K562 (cell line): ENCODE data around the gene STOX2. TPM values are rescaled to one million over a fixed set of nuclear protein-coding genes. Genes with fewer than 3 reads are reported as not detected.

Experiments
- ATAC-seq: fragments of 200-7000 bp; cut with Tn5 transposase; 3 replicates; pipeline ENCODE4 v1.9.1; 2020; ENCODE audit warnings: moderate library complexity
- BruUV-seq: library from RNA; stranded (reverse); fragments of 400-500 nt; replicated peaks from 2 replicates; lab custom pipeline; 2021; lab: Mats Ljungman, UMichigan
- CTCF ChIA-PET: fragments of 300-600 bp; formaldehyde crosslinking; extraction: SDS; loops from one replicate; lab custom pipeline; 2021; ENCODE audit warnings: low intra/inter-chr PET ratio; lab: Yijun Ruan, JAX
- POLR2A ChIA-PET: fragments of 300-600, 350-650 bp; sonication (Branson Sonifier 250); formaldehyde crosslinking; extraction: SDS; loops from one replicate; lab custom pipeline; 2021; ENCODE audit warnings: antibody characterized with exemption, inconsistent platforms; lab: Yijun Ruan, JAX
- DNase-seq, 4 experiments: peaks; one replicate each; pipeline versions ENCODE4 v3.0.0 to v3.0.0-alpha.2; 2011 to 2018; ENCODE audit warnings: low spot score in 3 of 4, mixed read lengths in 3 of 4; ENCODE audit errors: extremely low read depth in 1 of 4
- FAIRE-seq: peaks from 2 replicates; lab custom pipeline; 2011; peaks lifted over from hg19 to GRCh38; lab: Jason Lieb, UNC
- H2AFZ ChIP-seq: 2 replicates; pipeline ENCODE4 v1.6.0; 2011; ENCODE audit warnings: low read depth, low read length, control low read depth, inconsistent platforms
- H3K27ac ChIP-seq: fragments of 200-600 bp; 3 replicates; pipeline ENCODE4 v1.8.0; 2011; ENCODE audit warnings: low read depth, mild to moderate bottlenecking, control low read depth, inconsistent platforms, low read length, moderate library complexity, mixed read lengths; ENCODE audit errors: extremely low read depth
- H3K27me3 ChIP-seq, 2 experiments: fragments of 300-600 bp in 1 of 2; 2 replicates in 1 of 2; 3 replicates in 1 of 2; pipeline versions ENCODE4 v1.6.0 to v1.8.0; 2011; ENCODE audit warnings: inconsistent platforms in 2 of 2, low read length in 2 of 2, mild to moderate bottlenecking in 1 of 2, mixed read lengths in 1 of 2, moderate library complexity in 1 of 2; ENCODE audit not compliant: control insufficient read depth in 2 of 2, insufficient read depth in 2 of 2
- H3K36me3 ChIP-seq: fragments of 300-600 bp; 3 replicates; pipeline ENCODE4 v1.8.0; 2011; ENCODE audit warnings: mild to moderate bottlenecking, low read length, inconsistent platforms; ENCODE audit not compliant: control insufficient read depth, insufficient read depth
- H3K4me1 ChIP-seq, 2 experiments: fragments of 200-600 bp in 1 of 2; replicated peaks in 1 of 2; 2 replicates in 1 of 2; 3 replicates in 1 of 2; pipeline versions ENCODE4 v1.5.1 to v1.8.0; 2011; ENCODE audit warnings: inconsistent platforms in 2 of 2, low read length in 2 of 2, mild to moderate bottlenecking in 1 of 2, mixed read lengths in 1 of 2, moderate library complexity in 1 of 2; ENCODE audit not compliant: control insufficient read depth in 2 of 2, insufficient read depth in 2 of 2
- H3K4me2 ChIP-seq: 2 replicates; pipeline ENCODE4 v1.6.1; 2011; ENCODE audit warnings: low read length, control low read depth, inconsistent platforms, mixed read lengths; ENCODE audit not compliant: insufficient read depth
- H3K4me3 ChIP-seq: fragments of 200-600 bp; sonication (generic), shearing (Covaris generic); 2 replicates; pipeline ENCODE4 v1.5.1; 2016; ENCODE audit warnings: control low read depth, inconsistent platforms
- H3K79me2 ChIP-seq: fragments of 200-600 bp; 3 replicates; pipeline ENCODE4 v1.8.0; 2011; ENCODE audit warnings: low read length, inconsistent platforms; ENCODE audit not compliant: control insufficient read depth, insufficient read depth
- H3K9ac ChIP-seq, 2 experiments: 2 replicates each; pipeline versions ENCODE4 v1.6.0 to v1.6.1; 2011; ENCODE audit warnings: low read depth in 2 of 2, low read length in 2 of 2, control low read depth in 1 of 2, inconsistent platforms in 1 of 2, mild to moderate bottlenecking in 1 of 2, mixed read lengths in 1 of 2; ENCODE audit not compliant: insufficient read depth in 1 of 2
- H3K9me1 ChIP-seq: one replicate; pipeline ENCODE4 v1.6.0; 2011; ENCODE audit warnings: inconsistent platforms, mild to moderate bottlenecking, low read length, moderate library complexity; ENCODE audit not compliant: control insufficient read depth, insufficient read depth
- H3K9me3 ChIP-seq: replicated peaks from 2 replicates; pipeline ENCODE4 v1.5.1; 2011; ENCODE audit warnings: low read depth, low read length, inconsistent platforms; ENCODE audit not compliant: control insufficient read depth, insufficient read depth
- H4K20me1 ChIP-seq: replicated peaks from 2 replicates; pipeline ENCODE4 v1.6.1; 2011; ENCODE audit warnings: low read length, inconsistent platforms, mixed read lengths; ENCODE audit not compliant: control insufficient read depth, insufficient read depth
- ETV6 ChIP-seq, 3 experiments: fragments of 150-350 bp in 1 of 3; sonication (generic) in 1 of 3; formaldehyde crosslinking in 1 of 3; IDR thresholded peaks; 2 replicates each; pipeline versions ENCODE4 v1.6.1 to v1.8.0; 2014 to 2022; ENCODE audit warnings: borderline replicate concordance in 2 of 3, low read depth in 2 of 3, antibody characterized with exemption in 1 of 3, low read length in 1 of 3, mild to moderate bottlenecking in 1 of 3, missing genetic modification reagents in 1 of 3
- MCM2 ChIP-seq: fragments of 450-650 bp; IDR thresholded peaks from 2 replicates; pipeline ENCODE4 v1.6.1; 2017; ENCODE audit warnings: low read depth, mild to moderate bottlenecking
- RBM17 ChIP-seq: fragments of 200-400 bp; formaldehyde crosslinking; IDR thresholded peaks from 2 replicates; pipeline ENCODE4 v1.6.1; 2017; ENCODE audit warnings: low read depth, mild to moderate bottlenecking, low read length, borderline replicate concordance
- SREBF1 ChIP-seq: fragments of 150-350 bp; IDR thresholded peaks from 2 replicates; pipeline ENCODE4 v1.6.1; 2014; ENCODE audit warnings: antibody characterized with exemption, low read depth, low read length, borderline replicate concordance
- TEAD2 ChIP-seq: fragments of 450-650 bp; IDR thresholded peaks from 2 replicates; pipeline ENCODE4 v1.6.1; 2016; ENCODE audit warnings: missing genetic modification characterization, control low read depth, missing compliant biosample characterization
- UBTF ChIP-seq, 2 experiments: IDR thresholded peaks; 2 replicates each; pipeline ENCODE4 v1.6.1; 2012; ENCODE audit warnings: improper control_type of control experiment in 2 of 2, low read depth in 2 of 2, low read length in 2 of 2, borderline replicate concordance in 1 of 2
- ZNF121 ChIP-seq: sonication (generic); formaldehyde crosslinking; conservative IDR thresholded peaks from 2 replicates; pipeline ENCODE4 v1.8.0; 2022; ENCODE audit warnings: missing genetic modification reagents
- ZNF316 ChIP-seq: fragments of 450-650 bp; IDR thresholded peaks from 2 replicates; pipeline ENCODE4 v1.6.1; 2016
- ZNF764 ChIP-seq: fragments of 250-450 bp; sonication (Bioruptor Pico); IDR thresholded peaks from 2 replicates; pipeline ENCODE4 v1.4.0; 2020; ENCODE audit warnings: low read depth, mild to moderate bottlenecking, moderate library complexity
- WGBS: fragments of 100-300 bp; shearing (Covaris generic); methylation state at CpG from one replicate; pipeline ENCODE4 v1.1.6; 2016; ENCODE audit warnings: low coverage, mixed read lengths; ENCODE audit not compliant: insufficient coverage; ENCODE audit errors: missing lambda C conversion rate; 5-methylcytosine and 5-hydroxymethylcytosine counted together
- in situ Hi-C: fragments of 300-500 bp; cut with MboI; formaldehyde crosslinking; loops from 4 replicates; pipeline ENCODE4 v1.15.0; 2018; ENCODE audit warnings: inconsistent platforms, mixed read lengths
- intact Hi-C: fragments of 100-400 bp; cut with micrococcal nuclease; formaldehyde crosslinking; loops from 2 replicates; pipeline ENCODE4 v1.14.2; 2022
- polyA plus RNA-seq, 8 experiments: library from polyadenylated mRNA; depleted of rRNA in 4 of 8; stranded (reverse) in 5 of 8; unstranded in 3 of 8; fragments of >200 nt; fragmentation: Nextera tagmentation in 2 of 8; fragmentation: Illumina TruSeq in 1 of 8; extraction: Ambion mirVana in 2 of 8; extraction: Trizol in 1 of 8; gene quantifications; 2 replicates each; pipeline versions ENCODE4 v1.2.1 to v1.2.3, GENCODE V29; 2011 to 2014; ENCODE audit warnings: inconsistent platforms in 1 of 8, missing spikeins in 1 of 8
- total RNA-seq, 7 experiments: library from RNA; depleted of rRNA in 6 of 7; stranded (reverse); fragments of >200 nt in 6 of 7; fragmentation: Illumina TruSeq in 2 of 7; extraction: Trizol in 2 of 7; gene quantifications; 2 replicates each; pipeline versions ENCODE4 v1.2.1 to v1.2.3, GENCODE V29; 2011 to 2021; ENCODE audit warnings: low replicate concordance in 1 of 7

The STOX2 gene
- total and polyA plus RNA-seq, 9 of the 15 experiments (the other 6 are each of a cell fraction or from before 2014, with no cell fraction given): not detected

GRCh38 chr4:184058026-184058425 lies 152.9 kb downstream of the STOX2 start:
- TF ChIP-seq ZNF316 (no peak), SREBF1 (no peak), RBM17 (no peak), ZNF121 (CRISPR knock-in tag) (no peak), TEAD2 (tag) (no peak), UBTF (IDR thresholded peaks at IDR 0.05; ENCODE audit: borderline replicate concordance in 1 of 2, low read depth in 2 of 2, low read length in 2 of 2) (no peak), ETV6 (IDR thresholded peaks at IDR 0.05; ENCODE audit: borderline replicate concordance in 1 of 2, low read depth in 2 of 2, low read length in 1 of 2) (no peak), ETV6 (CRISPR knock-in tag; IDR thresholded peaks at IDR 0.05; ENCODE audit: borderline replicate concordance) (no peak), ZNF764 (no peak), MCM2 (no peak)
- Histone ChIP-seq H3K9me1 (no peaks in the 10 kb centered on the region), H2AFZ (no peak overlapping the region), H3K4me3 (no peak overlapping the region), H3K36me3 (no peaks in the 10 kb centered on the region), H3K79me2 (no peaks in the 10 kb centered on the region), H3K27ac (no peak overlapping the region), H3K9me3 (no peaks in the 10 kb centered on the region), H4K20me1 (no peaks in the 10 kb centered on the region), H3K4me1 (no peaks in the 10 kb centered on the region), H3K9ac (no peak overlapping the region), H3K4me2 (no peak overlapping the region), H3K27me3 (peaks cover 0 to 27% of the 10 kb centered on the region in 2 experiments; a peak in 4 of 5 replicates)
- WGBS: 0% methylated on average over 6 of the region's 6 CpGs
- no peak for FAIRE-seq
- DNase-seq: no peak
- intact Hi-C loops: no loop called here
- in situ Hi-C loops: no loop called here
- CTCF ChIA-PET: no interaction called here
- no peak for ATAC-seq
- POLR2A ChIA-PET: no interaction called here
- BruUV-seq: no TSS peak
